ENCODE data around the gene SGCE.

GRCh38 chr7:94666879-94667587 lies 11.1 kb upstream of the SGCE start:
- TF ChIP-seq, protein P1, sequence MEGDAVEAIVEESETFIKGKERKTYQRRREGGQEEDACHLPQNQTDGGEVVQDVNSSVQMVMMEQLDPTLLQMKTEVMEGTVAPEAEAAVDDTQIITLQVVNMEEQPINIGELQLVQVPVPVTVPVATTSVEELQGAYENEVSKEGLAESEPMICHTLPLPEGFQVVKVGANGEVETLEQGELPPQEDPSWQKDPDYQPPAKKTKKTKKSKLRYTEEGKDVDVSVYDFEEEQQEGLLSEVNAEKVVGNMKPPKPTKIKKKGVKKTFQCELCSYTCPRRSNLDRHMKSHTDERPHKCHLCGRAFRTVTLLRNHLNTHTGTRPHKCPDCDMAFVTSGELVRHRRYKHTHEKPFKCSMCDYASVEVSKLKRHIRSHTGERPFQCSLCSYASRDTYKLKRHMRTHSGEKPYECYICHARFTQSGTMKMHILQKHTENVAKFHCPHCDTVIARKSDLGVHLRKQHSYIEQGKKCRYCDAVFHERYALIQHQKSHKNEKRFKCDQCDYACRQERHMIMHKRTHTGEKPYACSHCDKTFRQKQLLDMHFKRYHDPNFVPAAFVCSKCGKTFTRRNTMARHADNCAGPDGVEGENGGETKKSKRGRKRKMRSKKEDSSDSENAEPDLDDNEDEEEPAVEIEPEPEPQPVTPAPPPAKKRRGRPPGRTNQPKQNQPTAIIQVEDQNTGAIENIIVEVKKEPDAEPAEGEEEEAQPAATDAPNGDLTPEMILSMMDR (conservative IDR thresholded peaks at IDR 0.05; ENCODE audit: low read length) = no peak
- no peak for TF ChIP-seq EZH2phosphoT487 (IDR thresholded peaks at IDR 0.05; ENCODE audit: borderline replicate concordance, low read depth, low read length)
